HK-2 (cell line): Measurements from ENCODE around the gene HOXD8.
A peak's percentile ranks its signal among the peaks of the same experiment; 100 is the strongest.

Experiments used
- DNase-seq: peaks from one replicate; pipeline ENCODE4 v3.0.0-alpha.2; 2018; ENCODE audit not compliant: unreplicated experiment

The HOXD8 gene

GRCh38 chr2:176128982-176129796 is at the start of gene HOXD8:
Gene HOXD8 (plus strand): TSS chr2:176129705. CDS start chr2:176130367, 662 bp downstream.
- DNase-seq: peak; percentile 71

GRCh38 chr2:176079831-176080539 is 49.5 kb upstream of the HOXD8 start:
- DNase-seq: peak; percentile 84

GRCh38 chr2:176080540-176081375 is 48.7 kb upstream of the HOXD8 start:
- DNase-seq: peak; percentile 61

GRCh38 chr2:176081376-176081836 is 48.1 kb upstream of the HOXD8 start:
- no peak for DNase-seq

GRCh38 chr2:176081837-176082524 is 47.5 kb upstream of the HOXD8 start:
- no peak for DNase-seq

- no peak for DNase-seq
These were observed 47.0 kb upstream of the HOXD8 start for GRCh38 chr2:176082525-176082823.

GRCh38 chr2:176082824-176083751 is 46.4 kb upstream of the HOXD8 start:
- no peak for DNase-seq

GRCh38 chr2:176083796-176084261 is 45.7 kb upstream of the HOXD8 start, which contains the start of gene EVX2:
Gene EVX2 (minus strand): TSS chr2:176083962. CDS start chr2:176083776, 186 bp downstream.
- no peak for DNase-seq

GRCh38 chr2:176084611-176085119 is 44.8 kb upstream of the HOXD8 start:
- DNase-seq: no peak

- no peak for DNase-seq
These were observed 44.3 kb upstream of the HOXD8 start for GRCh38 chr2:176085120-176085788.

GRCh38 chr2:176085861-176086771 is 43.4 kb upstream of the HOXD8 start:
- no peak for DNase-seq

GRCh38 chr2:176087330-176088047 is 42.0 kb upstream of the HOXD8 start:
- no peak for DNase-seq

- DNase-seq: peak; percentile 66
These were observed 41.2 kb upstream of the HOXD8 start for GRCh38 chr2:176088048-176088936.

- DNase-seq: no peak
These were observed 40.3 kb upstream of the HOXD8 start for GRCh38 chr2:176088937-176089842.

GRCh38 chr2:176089843-176090395 is 39.6 kb upstream of the HOXD8 start:
- DNase-seq: no peak
